HS-27A (cell line): ENCODE measurements around the gene F10.

ENCODE experiments used
- DNase-seq: peaks from one replicate; pipeline ENCODE4 v3.0.0-alpha.2; 2012; ENCODE audit warnings: low read depth, missing footprints

Gene F10

GRCh38 chr13:113117335-113117872 is 5.2 kb upstream of the F10 start:
- DNase-seq: no peak

GRCh38 chr13:113117911-113118260 is 4.7 kb upstream of the F10 start:
- DNase-seq: no peak

DNA sequence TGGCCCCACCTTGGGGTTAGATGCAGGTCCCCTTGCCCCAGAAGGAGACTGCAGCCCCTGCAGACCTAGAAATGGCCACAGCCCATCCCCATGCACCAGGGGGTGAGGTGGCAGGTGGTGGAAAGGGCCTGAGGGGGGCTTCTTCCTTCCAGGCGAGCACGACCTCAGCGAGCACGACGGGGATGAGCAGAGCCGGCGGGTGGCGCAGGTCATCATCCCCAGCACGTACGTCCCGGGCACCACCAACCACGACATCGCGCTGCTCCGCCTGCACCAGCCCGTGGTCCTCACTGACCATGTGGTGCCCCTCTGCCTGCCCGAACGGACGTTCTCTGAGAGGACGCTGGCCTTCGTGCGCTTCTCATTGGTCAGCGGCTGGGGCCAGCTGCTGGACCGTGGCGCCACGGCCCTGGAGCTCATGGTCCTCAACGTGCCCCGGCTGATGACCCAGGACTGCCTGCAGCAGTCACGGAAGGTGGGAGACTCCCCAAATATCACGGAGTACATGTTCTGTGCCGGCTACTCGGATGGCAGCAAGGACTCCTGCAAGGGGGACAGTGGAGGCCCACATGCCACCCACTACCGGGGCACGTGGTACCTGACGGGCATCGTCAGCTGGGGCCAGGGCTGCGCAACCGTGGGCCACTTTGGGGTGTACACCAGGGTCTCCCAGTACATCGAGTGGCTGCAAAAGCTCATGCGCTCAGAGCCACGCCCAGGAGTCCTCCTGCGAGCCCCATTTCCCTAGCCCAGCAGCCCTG is 4.2 kb upstream of the F10 start:
- DNase-seq: no peak

GRCh38 chr13:113119166-113119821 is 3.3 kb upstream of the F10 start:
- no peak for DNase-seq

DNA sequence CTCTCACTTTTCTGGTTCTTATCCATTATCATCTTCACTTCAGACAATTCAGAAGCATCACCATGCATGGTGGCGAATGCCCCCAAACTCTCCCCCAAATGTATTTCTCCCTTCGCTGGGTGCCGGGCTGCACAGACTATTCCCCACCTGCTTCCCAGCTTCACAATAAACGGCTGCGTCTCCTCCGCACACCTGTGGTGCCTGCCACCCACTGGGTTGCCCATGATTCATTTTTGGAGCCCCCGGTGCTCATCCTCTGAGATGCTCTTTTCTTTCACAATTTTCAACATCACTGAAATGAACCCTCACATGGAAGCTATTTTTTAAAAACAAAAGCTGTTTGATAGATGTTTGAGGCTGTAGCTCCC is 2.8 kb upstream of the F10 start:
- DNase-seq: no peak

DNA sequence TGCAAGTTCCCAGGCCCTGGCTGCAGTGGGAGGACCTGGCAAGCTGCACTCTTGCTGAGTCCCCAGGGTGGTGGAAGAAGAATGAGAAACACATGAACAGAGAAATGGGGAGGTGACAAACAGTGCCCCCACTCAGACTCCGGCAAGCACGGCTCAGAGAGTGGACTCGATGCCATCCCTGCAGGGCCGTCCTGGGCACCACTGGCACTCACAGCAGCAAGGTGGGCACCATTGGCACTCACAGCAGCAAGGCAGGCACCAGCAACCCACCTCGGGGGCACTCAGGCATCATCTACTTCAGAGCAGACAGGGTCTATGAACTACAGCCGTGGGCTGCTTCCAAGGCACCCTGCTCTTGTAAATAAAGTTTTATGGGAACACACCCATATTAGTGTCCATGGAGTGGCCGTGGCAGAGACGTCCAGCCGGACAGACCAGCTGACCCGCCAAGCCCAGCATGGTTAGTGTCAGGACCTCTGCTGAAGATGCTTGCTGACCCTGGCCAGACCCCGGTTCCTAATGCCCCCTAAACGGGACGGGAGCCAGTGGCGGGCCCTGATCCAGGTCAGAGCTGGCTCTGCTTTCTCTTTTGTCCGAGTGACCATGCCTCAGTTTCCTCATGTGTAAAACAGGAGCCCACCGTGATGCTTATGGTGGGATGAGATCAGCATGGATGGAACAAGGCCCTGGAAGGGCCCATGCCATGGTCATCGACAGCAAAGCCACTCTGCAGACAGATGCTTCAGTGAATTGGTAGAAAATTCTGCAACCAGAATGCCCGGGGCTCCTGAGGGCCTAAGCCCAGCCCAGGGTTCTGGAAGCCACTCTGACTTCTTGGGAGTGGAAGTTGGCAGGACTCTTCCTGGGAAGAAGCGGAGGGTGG is 2.1 kb upstream of the F10 start:
- DNase-seq: no peak

- no peak for DNase-seq
These were observed 1.2 kb upstream of the F10 start for GRCh38 chr13:113121183-113121927.

DNA sequence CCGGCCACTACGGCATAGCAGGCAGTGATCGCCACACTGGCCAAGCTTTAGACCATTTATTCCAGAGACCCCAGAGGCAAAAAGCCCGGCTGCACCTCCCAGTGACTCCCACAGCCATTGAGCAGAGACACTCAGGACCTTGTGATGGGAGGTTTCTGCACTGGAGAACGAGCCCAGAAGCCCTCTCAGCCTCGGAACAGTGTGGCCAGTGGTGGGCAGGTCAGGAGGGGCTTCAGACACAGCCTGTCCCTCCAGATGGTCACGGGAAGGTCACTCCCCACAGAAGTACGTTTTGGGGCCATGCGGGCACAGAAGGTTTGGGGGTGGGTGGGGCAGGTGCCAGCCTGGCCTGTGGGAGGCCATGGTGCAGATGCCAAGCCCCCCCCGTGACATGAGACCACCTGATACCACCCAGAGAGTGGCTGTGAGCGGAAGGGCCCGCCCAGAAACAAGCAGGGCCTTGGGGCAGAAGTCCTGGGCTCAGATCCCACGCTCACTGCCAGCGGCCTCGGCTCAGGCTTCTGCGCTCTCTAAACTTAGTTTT is 599 bp upstream of the F10 start:
- DNase-seq: no peak

DNA sequence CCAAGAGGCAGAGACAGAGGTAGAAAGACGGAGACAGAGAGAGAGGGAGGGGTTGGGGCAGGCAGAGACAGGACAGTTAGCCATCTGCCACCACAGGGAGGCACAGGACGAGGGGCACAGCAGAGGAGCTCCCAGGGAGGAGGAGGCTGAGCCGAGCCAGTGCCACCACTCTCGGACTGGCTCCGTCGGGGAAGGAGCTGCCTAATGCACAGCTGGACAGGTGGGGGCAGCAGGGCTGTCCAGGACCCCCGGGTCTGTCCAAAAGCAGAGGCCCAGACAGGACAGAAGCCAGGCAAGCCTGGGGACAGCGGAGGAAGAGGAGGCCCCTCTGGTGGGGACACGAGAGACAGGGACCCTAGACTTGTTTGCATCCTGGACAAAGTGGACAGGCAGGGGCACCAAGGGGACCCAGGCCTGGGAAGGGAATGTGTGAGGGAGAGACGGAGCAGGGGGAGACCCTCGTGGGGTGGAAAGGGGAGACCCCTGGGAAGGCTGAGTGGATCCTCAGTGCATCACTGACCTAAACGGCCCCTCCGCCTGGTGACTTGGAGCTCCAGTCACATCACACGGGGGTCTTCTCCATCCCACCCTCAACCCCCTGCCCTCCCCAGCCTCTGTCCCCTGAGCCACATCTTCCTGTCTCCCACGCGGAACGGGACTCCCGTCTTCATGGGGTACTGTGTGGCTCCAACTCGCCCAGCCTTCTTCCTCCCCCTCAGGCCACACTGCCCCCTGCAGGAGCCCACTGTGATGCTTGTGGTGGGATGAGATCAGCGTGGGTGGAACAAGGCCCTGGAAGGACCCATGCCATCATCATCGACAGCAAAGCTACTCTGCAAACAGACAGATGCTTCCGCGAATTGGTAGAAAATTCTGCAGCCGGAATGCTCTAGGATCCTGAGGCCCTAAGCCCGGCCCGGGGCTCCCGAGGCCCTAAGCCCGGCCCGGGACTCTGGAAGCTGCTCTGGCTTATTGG is 915 bp downstream of the F10 start:
- no peak for DNase-seq

GRCh38 chr13:113124211-113124970 is 1.8 kb downstream of the F10 start:
- DNase-seq: no peak

GRCh38 chr13:113125506-113126264 is 3.1 kb downstream of the F10 start:
- no peak for DNase-seq

- DNase-seq: no peak
These were observed 3.9 kb downstream of the F10 start for GRCh38 chr13:113126265-113127150.

DNA sequence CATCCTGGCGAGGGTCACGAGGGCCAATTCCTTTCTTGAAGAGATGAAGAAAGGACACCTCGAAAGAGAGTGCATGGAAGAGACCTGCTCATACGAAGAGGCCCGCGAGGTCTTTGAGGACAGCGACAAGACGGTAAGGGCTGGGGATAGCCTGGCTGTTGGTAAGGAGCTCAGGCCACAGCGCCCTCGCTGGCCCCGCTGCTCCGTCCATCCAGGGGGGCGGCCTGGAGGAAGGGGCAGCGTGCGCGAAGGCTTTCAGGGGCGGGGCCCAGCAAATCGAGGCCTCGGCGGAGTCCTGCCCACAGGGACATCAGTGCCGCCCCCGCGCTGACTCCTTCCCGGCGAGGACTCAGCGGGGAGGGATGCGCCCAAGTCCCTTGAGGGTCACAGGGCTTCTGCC is 6.9 kb downstream of the F10 start:
- DNase-seq: no peak

- DNase-seq: no peak
These were observed 7.5 kb downstream of the F10 start for GRCh38 chr13:113129921-113130750.

DNA sequence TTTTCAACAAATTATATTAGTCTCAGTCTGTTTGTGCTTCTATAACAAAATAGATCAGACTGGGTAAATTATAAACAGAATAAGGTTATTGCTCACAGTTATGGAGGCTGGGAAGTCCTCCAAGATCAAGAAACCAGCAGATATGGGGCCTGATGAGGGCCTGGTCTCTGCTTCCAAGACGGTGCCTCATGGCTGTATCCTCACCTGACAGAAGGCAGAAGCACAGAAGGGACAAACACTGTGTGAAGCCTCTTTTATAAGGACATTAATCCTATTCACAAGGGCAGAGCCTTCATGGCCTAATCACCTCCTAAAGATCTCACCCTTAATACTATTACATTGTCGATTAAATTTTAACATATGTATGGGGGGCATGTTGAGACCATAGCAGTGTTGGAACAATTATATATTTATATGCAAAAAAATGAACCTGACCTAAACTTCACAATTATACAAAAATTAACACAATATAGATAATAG is 12.7 kb downstream of the F10 start:
- no peak for DNase-seq

- no peak for DNase-seq
These were observed 15.2 kb downstream of the F10 start for GRCh38 chr13:113137691-113138298.
